HG03064 (cell line): ENCODE measurements around the gene TUBB6.

ENCODE experiments used
- ATAC-seq: cut with Tn5 transposase; IDR thresholded peaks from one replicate; pipeline ENCODE4 v1.9.1; 2021; ENCODE audit warnings: low read depth; ENCODE audit not compliant: unreplicated experiment

TUBB6 gene

GRCh38 chr18:12313530-12314245 lies 5.6 kb downstream of the TUBB6 start:
- ATAC-seq: no peak

- no peak for ATAC-seq
Observed at GRCh38 chr18:12314591-12315305, 6.7 kb downstream of the TUBB6 start.

GRCh38 chr18:12315490-12315889 lies 7.4 kb downstream of the TUBB6 start:
- ATAC-seq: no peak

DNA sequence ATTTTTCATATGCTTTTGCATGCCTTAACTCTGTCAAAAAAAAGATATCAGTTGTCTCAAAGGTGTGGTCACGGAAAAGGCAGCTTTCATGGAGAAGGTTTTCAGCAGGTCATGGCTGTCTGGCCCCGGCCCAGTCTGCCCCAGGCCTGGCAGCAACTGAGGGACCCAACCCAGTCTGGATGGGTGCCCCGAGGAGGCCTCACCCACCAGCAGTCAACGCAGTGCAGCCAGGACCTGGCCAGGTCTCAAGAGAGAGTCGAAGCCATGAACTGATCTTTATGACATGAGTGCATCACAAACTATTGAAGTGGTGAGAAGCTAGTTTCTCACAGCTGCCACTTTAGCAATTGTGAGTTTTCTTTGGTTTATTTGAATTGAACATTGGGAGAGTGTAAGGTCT lies 7.9 kb downstream of the TUBB6 start:
- ATAC-seq: no peak

- ATAC-seq: no peak
Observed at GRCh38 chr18:12317664-12318333, 9.8 kb downstream of the TUBB6 start.

DNA sequence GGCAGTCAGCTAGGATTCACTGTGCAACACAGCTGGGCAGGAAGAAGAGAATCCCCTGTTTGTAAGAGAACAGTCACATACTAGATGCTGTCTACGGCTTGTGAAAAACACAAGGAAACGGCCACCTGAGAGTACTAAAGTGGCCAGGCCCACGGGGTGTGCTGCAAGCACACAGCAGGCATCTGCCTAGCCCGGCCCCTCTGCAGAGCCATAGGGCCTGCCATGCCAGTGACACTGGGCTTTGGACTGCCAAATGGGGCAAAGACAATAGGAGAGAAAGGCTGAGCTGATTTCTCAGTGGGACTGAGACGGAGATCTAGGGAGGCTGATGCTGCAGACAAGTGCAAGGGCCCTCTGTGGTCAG lies 10.3 kb downstream of the TUBB6 start:
- ATAC-seq: no peak

DNA sequence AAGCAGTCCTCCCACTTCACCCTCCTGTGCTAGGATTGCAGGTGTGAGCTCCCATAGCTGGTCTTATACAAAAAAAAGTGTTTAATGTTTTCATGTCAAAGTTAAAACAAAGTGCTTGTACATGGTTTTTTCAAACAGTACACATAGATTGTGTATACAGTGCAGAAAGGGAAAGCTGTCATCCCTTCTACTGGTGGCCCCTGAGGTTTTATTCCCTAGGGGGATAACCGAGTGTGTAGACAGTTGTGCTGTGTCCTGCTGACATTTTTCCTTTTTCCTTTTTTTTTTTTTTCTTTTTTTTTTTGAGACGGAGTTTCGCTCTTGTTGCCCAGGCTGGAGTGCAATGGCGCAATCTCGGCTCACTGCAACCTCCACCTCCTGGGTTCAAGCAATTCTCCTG lies 10.8 kb downstream of the TUBB6 start:
- no peak for ATAC-seq

DNA sequence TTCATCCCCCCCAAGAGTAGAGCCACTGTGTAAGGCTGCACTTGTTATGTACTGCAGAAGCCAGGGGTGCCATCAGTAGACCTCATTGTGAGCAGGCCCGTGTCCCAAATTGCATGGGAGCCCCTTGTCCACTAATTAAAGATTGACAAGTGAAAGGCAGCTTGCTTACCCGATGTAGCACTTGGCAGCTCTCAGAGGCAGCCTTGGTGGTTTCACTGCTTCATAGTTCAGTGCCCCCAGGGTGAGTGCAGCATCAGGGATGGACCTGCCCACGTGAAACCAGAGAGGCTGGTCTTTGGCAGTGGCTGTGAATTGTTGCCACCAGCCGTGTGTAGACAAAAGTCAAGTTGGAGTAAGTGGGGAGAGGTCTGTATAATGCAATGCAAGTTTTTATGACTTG lies 13.3 kb downstream of the TUBB6 start:
- peak; percentile 48 for ATAC-seq

DNA sequence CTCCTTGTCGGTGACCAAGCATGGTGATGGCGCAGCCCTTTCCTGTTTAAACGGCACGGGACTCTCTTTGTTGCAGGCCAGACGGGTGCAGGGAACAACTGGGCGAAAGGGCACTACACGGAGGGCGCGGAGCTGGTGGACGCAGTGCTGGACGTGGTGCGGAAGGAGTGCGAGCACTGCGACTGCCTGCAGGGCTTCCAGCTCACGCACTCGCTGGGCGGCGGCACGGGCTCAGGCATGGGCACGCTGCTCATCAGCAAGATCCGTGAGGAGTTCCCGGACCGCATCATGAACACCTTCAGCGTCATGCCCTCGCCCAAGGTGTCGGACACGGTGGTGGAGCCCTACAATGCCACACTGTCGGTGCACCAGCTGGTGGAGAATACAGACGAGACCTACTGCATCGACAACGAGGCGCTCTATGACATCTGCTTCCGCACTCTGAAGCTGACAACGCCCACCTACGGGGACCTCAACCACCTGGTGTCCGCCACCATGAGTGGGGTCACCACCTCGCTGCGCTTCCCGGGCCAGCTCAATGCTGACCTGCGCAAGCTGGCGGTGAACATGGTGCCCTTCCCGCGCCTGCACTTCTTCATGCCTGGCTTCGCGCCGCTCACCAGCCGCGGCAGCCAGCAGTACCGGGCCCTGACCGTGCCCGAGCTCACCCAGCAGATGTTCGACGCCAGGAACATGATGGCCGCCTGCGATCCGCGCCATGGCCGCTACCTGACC lies 17.1 kb downstream of the TUBB6 start:
- no peak for ATAC-seq

DNA sequence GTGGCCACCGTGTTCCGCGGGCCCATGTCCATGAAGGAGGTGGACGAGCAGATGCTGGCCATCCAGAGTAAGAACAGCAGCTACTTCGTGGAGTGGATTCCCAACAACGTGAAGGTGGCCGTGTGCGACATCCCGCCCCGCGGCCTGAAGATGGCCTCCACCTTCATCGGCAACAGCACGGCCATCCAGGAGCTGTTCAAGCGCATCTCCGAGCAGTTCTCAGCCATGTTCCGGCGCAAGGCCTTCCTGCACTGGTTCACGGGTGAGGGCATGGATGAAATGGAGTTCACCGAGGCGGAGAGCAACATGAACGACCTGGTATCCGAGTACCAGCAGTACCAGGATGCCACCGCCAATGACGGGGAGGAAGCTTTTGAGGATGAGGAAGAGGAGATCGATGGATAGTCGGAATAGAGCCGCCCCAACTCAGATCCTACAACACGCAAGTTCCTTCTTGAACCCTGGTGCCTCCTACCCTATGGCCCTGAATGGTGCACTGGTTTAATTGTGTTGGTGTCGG lies 17.7 kb downstream of the TUBB6 start:
- no peak for ATAC-seq

- no peak for ATAC-seq
Observed at GRCh38 chr18:12326711-12327460, 18.8 kb downstream of the TUBB6 start.

GRCh38 chr18:12327510-12328178 lies 19.6 kb downstream of the TUBB6 start:
- ATAC-seq: no peak

- no peak for ATAC-seq
Observed at GRCh38 chr18:12328179-12328823, 20.3 kb downstream of the TUBB6 start.

GRCh38 chr18:12329125-12329698 lies 21.2 kb downstream of the TUBB6 start:
- no peak for ATAC-seq

DNA sequence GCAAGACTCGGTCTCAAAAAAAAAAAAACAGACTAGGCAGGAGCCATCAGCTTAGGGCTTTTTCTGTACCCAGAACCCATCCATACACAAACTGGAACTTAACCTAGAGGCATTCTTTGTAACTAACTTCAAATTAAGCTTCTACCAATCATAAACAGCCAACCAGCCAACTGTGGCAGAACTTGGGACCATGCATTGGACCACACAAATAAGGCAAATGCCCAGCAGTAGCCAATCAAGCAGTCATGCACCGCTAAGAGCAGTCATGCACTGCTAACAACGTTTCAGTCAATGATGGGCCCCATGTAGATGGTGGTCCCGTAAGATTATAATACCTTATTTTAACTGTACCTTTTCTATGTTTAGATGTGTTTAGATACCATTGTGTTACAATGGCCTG lies 22.7 kb downstream of the TUBB6 start:
- no peak for ATAC-seq

DNA sequence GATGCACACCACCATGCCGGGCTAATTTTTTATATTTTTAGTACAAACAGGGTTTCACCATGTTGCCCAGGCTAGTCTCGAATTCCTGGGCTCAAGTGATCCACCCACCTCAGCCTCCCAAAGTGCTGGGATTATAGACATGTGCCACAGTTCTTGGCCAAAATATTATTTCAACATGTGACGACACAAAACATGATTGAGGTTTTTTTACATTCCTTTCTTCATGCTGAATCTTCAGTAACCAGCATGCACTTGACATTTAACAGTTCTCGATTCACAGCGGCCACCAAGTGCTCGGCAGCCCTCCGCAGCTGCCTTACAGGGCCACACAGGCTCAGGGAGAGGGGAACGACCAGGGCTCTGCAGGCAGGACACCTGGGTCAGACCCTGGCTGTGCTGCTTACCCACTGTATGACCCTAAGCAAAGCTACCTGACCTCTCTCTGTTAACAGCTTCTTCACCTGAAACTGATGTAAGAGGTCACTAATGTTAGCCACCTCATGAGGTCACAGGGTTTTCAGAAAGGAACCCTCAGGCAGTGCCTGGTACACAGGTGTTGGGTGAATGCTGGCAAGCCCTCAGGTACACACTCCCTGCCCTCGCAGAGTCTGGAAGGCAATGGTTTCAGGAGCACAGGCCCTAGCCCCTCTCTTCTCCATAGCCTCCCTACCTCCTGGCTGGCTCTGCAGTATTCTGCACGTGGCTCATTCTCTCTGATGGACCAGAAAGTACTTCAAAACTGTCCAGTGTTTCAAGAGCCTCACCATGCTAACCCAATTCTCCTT lies 25.7 kb downstream of the TUBB6 start:
- ATAC-seq: no peak

DNA sequence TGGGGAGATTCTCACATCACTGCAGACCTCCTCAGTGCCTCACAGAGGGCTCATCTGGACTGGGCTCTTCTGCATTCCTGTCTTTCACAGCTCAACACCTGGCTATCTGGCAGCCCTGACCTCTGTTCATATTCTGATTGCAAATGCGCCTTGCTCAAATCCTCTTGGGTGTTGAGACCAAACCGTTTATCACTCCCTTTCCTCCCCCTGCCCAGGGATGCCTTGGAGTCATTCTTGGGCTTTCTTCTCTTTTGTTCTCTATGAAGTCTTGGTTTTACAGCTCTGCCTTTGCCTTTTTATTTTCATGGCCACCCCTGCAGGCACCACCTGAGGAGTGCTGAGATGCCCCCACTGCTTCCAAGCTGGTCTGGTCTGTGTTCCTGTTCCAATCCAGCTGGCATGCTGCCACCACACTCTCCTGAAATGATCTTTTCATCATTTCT lies 26.3 kb downstream of the TUBB6 start:
- ATAC-seq: no peak

DNA sequence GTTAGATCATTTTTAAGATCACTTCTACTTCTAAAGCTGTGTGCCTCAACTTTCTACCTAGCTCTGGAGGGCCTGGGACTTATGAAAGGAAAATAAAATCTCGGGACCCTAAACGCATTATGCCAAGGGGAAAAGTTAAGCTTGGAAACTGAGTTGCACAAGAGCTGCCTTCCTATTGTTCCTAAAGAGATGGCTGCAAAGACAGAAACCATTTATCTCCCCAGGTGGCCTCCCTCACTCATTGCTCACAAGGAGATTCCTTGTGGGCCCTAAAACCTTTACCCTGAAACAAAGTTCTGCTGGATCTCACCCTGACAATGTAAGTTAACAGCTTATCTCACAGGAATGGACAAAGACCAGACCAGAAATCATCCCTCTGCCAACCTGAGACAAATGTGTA lies 26.8 kb downstream of the TUBB6 start:
- ATAC-seq: no peak
